Stomach smooth muscle (tissue), 2 donors: ENCODE results near the gene MMP27.
"Not testable (repeated sequence)": the region's sequence is repeated elsewhere in the genome, so short reads cannot be mapped to it uniquely, and the experiment has no call there.

Experiments
- H3K27ac ChIP-seq: one replicate; pipeline ENCODE4 v1.7.0; 2013; ENCODE audit warnings: mild to moderate bottlenecking, low read length, inconsistent platforms
- H3K27me3 ChIP-seq, 2 donors: one replicate each; pipeline ENCODE4 v1.7.0; 2013; ENCODE audit warnings: low read length in 2 of 2; ENCODE audit not compliant: insufficient read depth in 2 of 2, control insufficient read depth in 1 of 2
- H3K36me3 ChIP-seq, 2 donors: one replicate each; pipeline ENCODE4 v1.7.0; 2013; ENCODE audit warnings: low read length in 2 of 2; ENCODE audit not compliant: control insufficient read depth in 2 of 2, insufficient read depth in 2 of 2
- H3K4me1 ChIP-seq: one replicate; pipeline ENCODE4 v1.7.0; 2013; ENCODE audit warnings: low read length; ENCODE audit not compliant: control insufficient read depth, insufficient read depth
- H3K4me3 ChIP-seq, 2 donors: one replicate each; pipeline ENCODE4 v1.7.0; 2013; ENCODE audit warnings: low read length in 2 of 2
- H3K9ac ChIP-seq, 2 donors: one replicate each; pipeline ENCODE4 v1.7.0; 2013; ENCODE audit warnings: low read length in 2 of 2, mild to moderate bottlenecking in 1 of 2
- H3K9me3 ChIP-seq, 2 donors: one replicate each; pipeline ENCODE4 v1.7.0; 2013; ENCODE audit warnings: low read length in 2 of 2; ENCODE audit not compliant: control insufficient read depth in 2 of 2
- donor health status: healthy.
- donor health status: Pancreatic carcinoma.

Gene MMP27

DNA sequence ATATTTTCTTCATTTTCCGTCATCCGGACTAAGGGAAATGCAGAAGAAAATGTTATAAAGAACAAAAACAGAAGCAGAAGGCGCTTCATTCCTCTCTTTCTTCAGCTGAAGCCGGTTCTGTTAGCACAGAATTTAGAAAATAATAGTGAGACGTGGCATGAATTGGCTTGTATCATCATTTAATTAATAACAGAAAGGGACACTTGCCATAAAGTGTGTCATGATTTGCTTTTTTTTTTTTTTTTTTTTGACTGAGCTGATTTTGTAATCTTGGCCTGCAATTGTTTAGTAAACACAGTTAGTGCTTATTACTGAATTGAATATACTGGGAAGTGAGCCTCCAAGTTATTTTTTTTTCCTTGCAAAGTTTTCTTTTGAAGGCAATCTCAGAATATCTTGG lies at the start of gene MMP27:
Gene MMP27, minus strand, starts transcription at position 144 of the 400 bp plus-strand sequence. Its CDS starts 55 bp downstream, at position 89.
- H3K27me3 ChIP-seq: no peaks in the 10 kb centered on the region
- no peaks in the 10 kb centered on the region for H3K9me3 ChIP-seq

GRCh38 chr11:102753267-102753666 lies 47.7 kb upstream of the MMP27 start:
- no peaks in the 10 kb centered on the region for H3K27me3 ChIP-seq
- H3K36me3 ChIP-seq: no peaks in the 10 kb centered on the region
- H3K9me3 ChIP-seq: no peaks in the 10 kb centered on the region
- H3K4me3 ChIP-seq: no peak overlapping the region
- no peak overlapping the region for H3K27ac ChIP-seq
- no peaks in the 10 kb centered on the region for H3K4me1 ChIP-seq
- no peak overlapping the region for H3K9ac ChIP-seq

More for the DNA sequence above, at the start of gene MMP27:
- no peaks in the 10 kb centered on the region for H3K36me3 ChIP-seq
- no peak within 1 kb of the TSS for H3K9ac ChIP-seq
- H3K4me1 ChIP-seq: no peaks in the 10 kb centered on the region
- no peak within 1 kb of the TSS for H3K4me3 ChIP-seq
- no peak within 1 kb of the TSS for H3K27ac ChIP-seq

DNA sequence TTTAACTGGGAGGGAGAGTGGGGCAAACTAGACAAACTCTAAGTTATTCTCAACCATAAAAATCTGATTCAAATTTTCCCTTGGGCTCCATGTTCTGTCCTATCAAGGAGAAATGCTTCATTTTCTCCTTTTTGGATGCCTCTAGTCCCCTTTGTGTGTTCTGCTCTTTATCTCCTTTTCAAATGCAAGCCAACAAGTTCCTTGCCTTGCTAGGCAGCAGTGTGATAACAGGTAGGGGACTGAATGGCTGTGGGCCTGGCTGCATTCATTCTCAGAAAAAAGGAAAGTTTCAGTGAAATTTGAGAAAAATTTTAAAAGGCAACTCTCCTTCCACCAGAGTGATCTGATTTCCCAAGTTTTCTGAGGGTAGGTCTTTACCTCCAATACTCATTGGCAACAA lies 46.1 kb upstream of the MMP27 start:
- Histone ChIP-seq H3K36me3 (no peaks in the 10 kb centered on the region), H3K27ac (no peak overlapping the region), H3K9ac (no peak overlapping the region), H3K9me3 (no peaks in the 10 kb centered on the region), H3K4me3 (no peak overlapping the region), H3K4me1 (no peaks in the 10 kb centered on the region), H3K27me3 (no peaks in the 10 kb centered on the region)

- Histone ChIP-seq H3K27me3 (no peaks in the 10 kb centered on the region), H3K36me3 (no peaks in the 10 kb centered on the region), H3K27ac (no peak overlapping the region), H3K4me3 (no peak overlapping the region), H3K9ac (no peak overlapping the region), H3K9me3 (no peaks in the 10 kb centered on the region), H3K4me1 (no peaks in the 10 kb centered on the region)
Observed at GRCh38 chr11:102749101-102749722, 43.6 kb upstream of the MMP27 start.

DNA sequence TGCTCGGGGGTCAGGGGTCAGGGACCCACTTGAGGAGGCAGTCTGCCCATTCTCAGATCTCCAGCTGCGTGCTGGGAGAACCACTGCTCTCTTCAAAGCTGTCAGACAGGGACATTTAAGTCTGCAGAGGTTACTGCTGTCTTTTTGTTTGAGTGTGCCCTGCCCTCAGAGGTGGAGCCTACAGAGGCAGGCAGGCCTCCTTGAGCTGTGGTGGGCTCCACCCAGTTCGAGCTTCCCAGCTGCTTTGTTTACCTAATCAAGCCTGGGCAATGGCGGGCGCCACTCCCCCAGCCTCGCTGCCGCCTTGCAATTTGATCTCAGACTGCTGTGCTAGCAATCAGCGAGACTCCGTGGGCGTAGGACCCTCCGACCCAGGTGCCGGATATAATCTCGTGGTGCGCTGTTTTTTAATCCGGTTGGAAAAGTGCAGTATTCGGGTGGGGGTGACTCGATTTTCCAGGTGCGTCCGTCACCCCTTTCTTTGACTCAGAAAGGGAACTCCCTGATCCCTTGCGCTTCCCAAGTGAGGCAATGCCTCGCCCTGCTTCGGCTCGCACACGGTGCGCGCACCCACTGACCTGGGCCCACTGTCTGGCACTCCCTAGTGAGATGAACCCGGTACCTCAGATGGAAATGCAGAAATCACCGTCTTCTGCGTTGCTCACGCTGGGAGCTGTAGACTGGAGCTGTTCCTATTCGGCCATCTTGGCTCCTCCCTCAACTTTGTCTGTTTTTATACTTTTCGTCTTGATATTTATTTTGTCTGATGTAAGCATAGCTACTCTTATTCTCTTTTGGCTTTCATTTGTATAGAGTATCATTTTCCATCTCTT lies 41.4 kb upstream of the MMP27 start:
- H3K9ac ChIP-seq, H3K27ac ChIP-seq, H3K27me3 ChIP-seq, H3K4me3 ChIP-seq, H3K9me3 ChIP-seq, H3K36me3 ChIP-seq, H3K4me1 ChIP-seq: not testable (repeated sequence)

DNA sequence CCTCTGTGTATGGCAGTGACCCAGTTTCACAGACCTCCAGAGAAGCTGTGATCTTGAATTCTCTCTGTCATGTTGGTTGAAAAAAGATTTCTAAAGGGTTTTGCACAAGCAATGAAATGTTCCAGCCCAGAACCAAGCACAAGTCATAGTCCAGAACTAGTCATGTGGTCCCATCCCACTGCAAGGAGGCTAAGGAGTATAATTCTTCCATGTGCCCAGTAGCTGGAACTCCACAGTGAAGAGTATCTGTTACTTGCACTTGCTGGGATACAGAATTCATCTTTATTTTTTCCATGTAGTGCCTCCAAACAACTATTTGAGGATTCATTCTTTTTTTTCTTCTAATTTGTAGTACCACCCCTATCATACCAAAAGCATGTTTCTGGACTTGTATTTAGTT lies 29.1 kb upstream of the MMP27 start:
- H3K27me3 ChIP-seq: no peaks in the 10 kb centered on the region
- no peak overlapping the region for H3K27ac ChIP-seq
- H3K4me1 ChIP-seq: no peaks in the 10 kb centered on the region
- H3K9ac ChIP-seq: no peak overlapping the region
- H3K9me3 ChIP-seq: peaks cover 0 to 4% of the 10 kb centered on the region in 2 donors
- no peaks in the 10 kb centered on the region for H3K36me3 ChIP-seq
- H3K4me3 ChIP-seq: no peak overlapping the region

DNA sequence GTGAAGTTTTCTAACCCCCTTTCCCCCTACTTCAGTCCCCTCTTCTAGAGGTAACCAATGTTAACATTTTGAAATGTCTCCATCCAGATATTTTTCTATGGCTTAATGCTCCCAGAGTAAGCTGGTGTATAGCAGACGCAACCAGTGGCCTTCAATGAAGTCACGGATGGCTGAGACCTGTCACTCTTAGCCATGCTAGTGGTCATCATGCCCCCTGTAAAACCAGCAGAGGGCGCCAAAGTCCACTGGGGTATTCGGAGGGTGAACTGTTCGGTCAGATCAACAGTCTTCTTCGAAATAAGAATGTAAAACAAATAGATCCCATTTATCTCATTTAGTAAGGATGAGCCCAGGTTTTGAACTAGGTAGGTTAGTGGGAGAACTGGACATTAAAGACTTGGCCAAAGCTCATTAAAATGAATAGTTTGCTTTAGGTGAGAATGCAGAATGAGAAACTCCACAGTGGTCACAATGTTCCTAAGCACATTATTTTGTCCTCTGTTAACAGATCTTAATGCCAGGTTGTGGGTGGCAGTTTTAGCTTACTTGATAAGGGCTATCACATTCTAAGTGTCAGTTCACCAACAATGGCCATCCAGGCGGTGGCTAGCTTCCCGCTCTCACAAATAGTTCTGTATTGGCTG lies 27.8 kb upstream of the MMP27 start:
- Histone ChIP-seq H3K9ac (no peak overlapping the region), H3K4me1 (no peaks in the 10 kb centered on the region), H3K27me3 (no peaks in the 10 kb centered on the region), H3K27ac (no peak overlapping the region), H3K4me3 (no peak overlapping the region), H3K36me3 (no peaks in the 10 kb centered on the region), H3K9me3 (peaks cover 0 to 4% of the 10 kb centered on the region in 2 donors)

DNA sequence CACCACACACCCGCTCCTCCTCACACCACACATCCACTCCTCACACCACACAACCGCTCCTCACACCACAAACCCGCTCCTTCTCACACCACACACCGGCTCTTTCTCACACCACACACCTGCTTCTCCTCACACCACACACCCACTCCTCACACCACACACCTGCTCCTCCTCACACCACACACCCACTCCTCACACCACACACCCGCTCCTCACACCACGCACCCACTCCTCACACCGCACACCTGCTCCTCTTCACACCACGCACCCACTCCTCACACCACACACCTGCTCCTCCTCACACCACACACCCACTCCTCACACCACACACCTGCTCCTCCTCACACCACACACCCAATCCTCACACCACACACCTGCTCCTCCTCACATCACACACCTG lies 25.4 kb upstream of the MMP27 start:
- H3K4me3 ChIP-seq, H3K9ac ChIP-seq, H3K9me3 ChIP-seq, H3K27me3 ChIP-seq, H3K27ac ChIP-seq, H3K36me3 ChIP-seq, H3K4me1 ChIP-seq: not testable (repeated sequence)

- no peak overlapping the region for H3K9ac ChIP-seq
- no peaks in the 10 kb centered on the region for H3K36me3 ChIP-seq
- H3K4me3 ChIP-seq: no peak overlapping the region
- H3K27me3 ChIP-seq: no peaks in the 10 kb centered on the region
- no peak overlapping the region for H3K27ac ChIP-seq
- H3K4me1 ChIP-seq: no peaks in the 10 kb centered on the region
- peaks cover 0 to 4% of the 10 kb centered on the region in 2 donors for H3K9me3 ChIP-seq
Observed at GRCh38 chr11:102729849-102730815, 24.6 kb upstream of the MMP27 start.

- Histone ChIP-seq H3K36me3 (no peaks in the 10 kb centered on the region), H3K9me3 (peaks cover 0 to 2% of the 10 kb centered on the region in 2 donors), H3K27ac (no peak overlapping the region)
Observed at GRCh38 chr11:102727890-102728289, 22.3 kb upstream of the MMP27 start.

More at GRCh38 chr11:102727890-102728289, 22.3 kb upstream of the MMP27 start:
- H3K9ac ChIP-seq: no peak overlapping the region
- no peak overlapping the region for H3K4me3 ChIP-seq
- no peaks in the 10 kb centered on the region for H3K27me3 ChIP-seq
- no peaks in the 10 kb centered on the region for H3K4me1 ChIP-seq
